Measurements from ENCODE around the gene NPM1. TPM values are rescaled to one million over a fixed set of nuclear protein-coding genes. Genes with fewer than 3 reads are reported as not detected.
A peak's percentile ranks its signal among the peaks of the same experiment; 100 is the strongest.

Gene NPM1
- polyA plus RNA-seq, 6 donors from 2014 or later, result 389 to 678 (median 608) TPM

GRCh38 chr5:171429543-171429910, 41.9 kb downstream of the NPM1 start:
- Mint-ChIP-seq H3K9me3 (peaks cover 0 to 2% (median 0%) of the 10 kb centered on the region in 7 donors), H3K4me3 (no peak overlapping the region), H3K27ac (no peak overlapping the region), H3K36me3 (no peaks in the 10 kb centered on the region), H3K27me3 (peaks cover 0 to 16% (median 3%) of the 10 kb centered on the region in 3 donors), H3K4me1 (no peaks in the 10 kb centered on the region)
- ATAC-seq (ENCODE audit: low read depth in 2 of 2) (no peak), DNase-seq (no peak)

- no peak overlapping the region for H3K4me3 Mint-ChIP-seq
- peaks cover 0 to 2% (median 0%) of the 10 kb centered on the region in 7 donors for H3K9me3 Mint-ChIP-seq
- peaks cover 0 to 6% (median 0%) of the 10 kb centered on the region in 3 donors for H3K27me3 Mint-ChIP-seq
- H3K4me1 Mint-ChIP-seq, result no peaks in the 10 kb centered on the region
- H3K27ac Mint-ChIP-seq, result peak overlapping the region in 1 of 6 donors; percentile 60
- DNase-seq, result no peak
- no peak for ATAC-seq (ENCODE audit: low read depth in 2 of 2)
- H3K36me3 Mint-ChIP-seq, result no peaks in the 10 kb centered on the region
Measured at GRCh38 chr5:171431251-171431777, 43.7 kb downstream of the NPM1 start.

- no peak for ATAC-seq (ENCODE audit: low read depth in 2 of 2)
- no peak overlapping the region for H3K4me3 Mint-ChIP-seq
- no peaks in the 10 kb centered on the region for H3K4me1 Mint-ChIP-seq
- no peaks in the 10 kb centered on the region for H3K36me3 Mint-ChIP-seq
- H3K27ac Mint-ChIP-seq, result no peak overlapping the region
- no peak for DNase-seq
- H3K27me3 Mint-ChIP-seq, result peaks cover 0 to 5% (median 0%) of the 10 kb centered on the region in 3 donors
- H3K9me3 Mint-ChIP-seq, result peaks cover 0 to 2% (median 0%) of the 10 kb centered on the region in 7 donors
Measured at GRCh38 chr5:171432076-171432475, 44.4 kb downstream of the NPM1 start.

- DNase-seq (no peak), ATAC-seq (ENCODE audit: low read depth in 2 of 2) (no peak)
- Mint-ChIP-seq H3K4me1 (no peaks in the 10 kb centered on the region), H3K36me3 (no peaks in the 10 kb centered on the region), H3K4me3 (no peak overlapping the region), H3K9me3 (peaks cover 0 to 2% (median 0%) of the 10 kb centered on the region in 7 donors), H3K27me3 (peaks cover 0 to 5% (median 0%) of the 10 kb centered on the region in 3 donors), H3K27ac (peak overlapping the region in 1 of 6 donors; percentile 34)
Measured at GRCh38 chr5:171432583-171433351, 45.1 kb downstream of the NPM1 start.

- no peaks in the 10 kb centered on the region for H3K4me1 Mint-ChIP-seq
- H3K4me3 Mint-ChIP-seq, result no peak overlapping the region
- peaks cover 0 to 2% (median 0%) of the 10 kb centered on the region in 7 donors for H3K9me3 Mint-ChIP-seq
- ATAC-seq (ENCODE audit: low read depth in 2 of 2) (no peak), DNase-seq (no peak)
- no peak overlapping the region for H3K27ac Mint-ChIP-seq
- no peaks in the 10 kb centered on the region for H3K36me3 Mint-ChIP-seq
- peaks cover 0 to 5% (median 0%) of the 10 kb centered on the region in 3 donors for H3K27me3 Mint-ChIP-seq
Measured at GRCh38 chr5:171433352-171433698, 45.7 kb downstream of the NPM1 start.

- Mint-ChIP-seq H3K9me3 (no peaks in the 10 kb centered on the region), H3K4me3 (no peak overlapping the region), H3K27me3 (peaks cover 0 to 4% (median 0%) of the 10 kb centered on the region in 3 donors), H3K27ac (no peak overlapping the region), H3K36me3 (no peaks in the 10 kb centered on the region), H3K4me1 (no peaks in the 10 kb centered on the region)
- ATAC-seq (ENCODE audit: low read depth in 2 of 2), result no peak
- DNase-seq, result no peak
Measured at GRCh38 chr5:171433982-171434676, 46.5 kb downstream of the NPM1 start.

GRCh38 chr5:171434874-171435273, 47.2 kb downstream of the NPM1 start:
- DNase-seq (no peak), ATAC-seq (ENCODE audit: low read depth in 2 of 2) (no peak)
- Mint-ChIP-seq H3K4me1 (no peaks in the 10 kb centered on the region), H3K4me3 (no peak overlapping the region), H3K27me3 (no peaks in the 10 kb centered on the region), H3K27ac (no peak overlapping the region), H3K9me3 (no peaks in the 10 kb centered on the region), H3K36me3 (no peaks in the 10 kb centered on the region)

- no peaks in the 10 kb centered on the region for H3K36me3 Mint-ChIP-seq
- no peak for ATAC-seq (ENCODE audit: low read depth in 2 of 2)
- H3K4me3 Mint-ChIP-seq, result no peak overlapping the region
- no peak for DNase-seq
- no peak overlapping the region for H3K27ac Mint-ChIP-seq
- no peaks in the 10 kb centered on the region for H3K9me3 Mint-ChIP-seq
- H3K4me1 Mint-ChIP-seq, result no peaks in the 10 kb centered on the region
- H3K27me3 Mint-ChIP-seq, result no peaks in the 10 kb centered on the region
Measured at GRCh38 chr5:171435908-171436307, 48.3 kb downstream of the NPM1 start.

GRCh38 chr5:171436804-171437285, 49.2 kb downstream of the NPM1 start:
- no peak overlapping the region for H3K4me3 Mint-ChIP-seq
- H3K27me3 Mint-ChIP-seq, result peaks cover 0 to 6% (median 0%) of the 10 kb centered on the region in 3 donors
- no peak for ATAC-seq (ENCODE audit: low read depth in 2 of 2)
- H3K36me3 Mint-ChIP-seq, result no peaks in the 10 kb centered on the region
- no peaks in the 10 kb centered on the region for H3K9me3 Mint-ChIP-seq
- H3K27ac Mint-ChIP-seq, result no peak overlapping the region
- no peaks in the 10 kb centered on the region for H3K4me1 Mint-ChIP-seq
- no peak for DNase-seq

- H3K4me1 Mint-ChIP-seq, result no peaks in the 10 kb centered on the region
- no peak for DNase-seq
- no peak for ATAC-seq (ENCODE audit: low read depth in 2 of 2)
- no peak overlapping the region for H3K4me3 Mint-ChIP-seq
- H3K36me3 Mint-ChIP-seq, result no peaks in the 10 kb centered on the region
- peaks cover 0 to 10% (median 0%) of the 10 kb centered on the region in 3 donors for H3K27me3 Mint-ChIP-seq
- H3K9me3 Mint-ChIP-seq, result no peaks in the 10 kb centered on the region
- H3K27ac Mint-ChIP-seq, result no peak overlapping the region
Measured at GRCh38 chr5:171437286-171437821, 49.7 kb downstream of the NPM1 start.

GRCh38 chr5:171438738-171439137, 51.1 kb downstream of the NPM1 start:
- Mint-ChIP-seq H3K4me3 (peak overlapping the region in 1 of 8 donors; percentile 69), H3K27me3 (peaks cover 0 to 10% (median 0%) of the 10 kb centered on the region in 3 donors), H3K36me3 (no peaks in the 10 kb centered on the region), H3K27ac (no peak overlapping the region), H3K9me3 (no peaks in the 10 kb centered on the region), H3K4me1 (no peaks in the 10 kb centered on the region)
- no peak for ATAC-seq (ENCODE audit: low read depth in 2 of 2)
- no peak for DNase-seq

- Mint-ChIP-seq H3K4me3 (no peak overlapping the region), H3K9me3 (peaks cover 0 to 2% (median 0%) of the 10 kb centered on the region in 7 donors), H3K27ac (peak overlapping the region in 1 of 6 donors; percentile 84), H3K27me3 (peaks cover 0 to 22% (median 17%) of the 10 kb centered on the region in 3 donors), H3K4me1 (peaks cover 0 to 2% (median 0%) of the 10 kb centered on the region in 3 donors), H3K36me3 (no peaks in the 10 kb centered on the region)
- ATAC-seq (ENCODE audit: low read depth in 2 of 2), result no peak
- DNase-seq, result no peak
Measured at GRCh38 chr5:171441246-171441791, 53.7 kb downstream of the NPM1 start.

- no peak for ATAC-seq (ENCODE audit: low read depth in 2 of 2)
- H3K4me3 Mint-ChIP-seq, result no peak overlapping the region
- peaks cover 0 to 2% (median 0%) of the 10 kb centered on the region in 3 donors for H3K4me1 Mint-ChIP-seq
Measured at GRCh38 chr5:171442287-171443042, 54.8 kb downstream of the NPM1 start.

More at GRCh38 chr5:171442287-171443042, 54.8 kb downstream of the NPM1 start:
- H3K27ac Mint-ChIP-seq, result peak overlapping the region in 1 of 6 donors; percentile 46
- no peak for DNase-seq
- H3K9me3 Mint-ChIP-seq, result peaks cover 0 to 2% (median 0%) of the 10 kb centered on the region in 7 donors
- H3K27me3 Mint-ChIP-seq, result peaks cover 5 to 27% (median 19%) of the 10 kb centered on the region in 3 donors
- no peaks in the 10 kb centered on the region for H3K36me3 Mint-ChIP-seq
